HEK293 (cell line): ENCODE results near the gene KRT36.

Experiments used
- CTCF ChIA-PET: fragments of 350-600 bp; formaldehyde crosslinking; extraction: SDS; loops from one replicate; lab custom pipeline; 2021; ENCODE audit warnings: antibody characterized with exemption; lab: Yijun Ruan, JAX
- POLR2A ChIA-PET: fragments of 300-600 bp; formaldehyde crosslinking; extraction: SDS; loops from one replicate; lab custom pipeline; 2020; ENCODE audit warnings: antibody characterized with exemption, inconsistent platforms; lab: Yijun Ruan, JAX
- H3K27ac ChIP-seq: fragments of 200-500 bp; sonication (Bioruptor generic); 2 replicates; pipeline ENCODE4 v1.5.1; 2014; ENCODE audit warnings: low read depth, low read length, control low read depth, inconsistent platforms; ENCODE audit errors: extremely low read depth
- H3K36me3 ChIP-seq, 2 experiments: fragments of 200-500 bp in 1 of 2; sonication (Bioruptor generic) in 1 of 2; 1 replicate in 1 of 2; 2 replicates in 1 of 2; pipeline ENCODE4 v1.5.1; 2014 to 2017; ENCODE audit warnings: inconsistent platforms in 2 of 2, low read length in 2 of 2; ENCODE audit not compliant: control insufficient read depth in 2 of 2, insufficient read depth in 1 of 2
- H3K4me1 ChIP-seq: fragments of 200-500 bp; sonication (Bioruptor generic); 2 replicates; pipeline ENCODE4 v1.5.1; 2014; ENCODE audit warnings: mild to moderate bottlenecking, low read length, inconsistent platforms; ENCODE audit not compliant: control insufficient read depth, insufficient read depth
- H3K4me3 ChIP-seq: 2 replicates; pipeline ENCODE4 v1.5.1; 2011; ENCODE audit warnings: low read depth, mild to moderate bottlenecking, control low read depth, low read length, moderate library complexity
- H3K9me3 ChIP-seq: fragments of 200-500 bp; sonication (Bioruptor generic); 2 replicates; pipeline ENCODE4 v1.5.1; 2014; ENCODE audit warnings: low read depth, low read length, inconsistent platforms; ENCODE audit not compliant: control insufficient read depth, insufficient read depth
- KLF8 ChIP-seq: fragments of 450-650 bp; formaldehyde crosslinking; IDR thresholded peaks from 2 replicates; pipeline ENCODE4 v1.5.1; 2016; ENCODE audit warnings: missing biosample characterization, missing genetic modification characterization
- PRDM10 ChIP-seq: fragments of 450-650 bp; formaldehyde crosslinking; IDR thresholded peaks from 2 replicates; pipeline ENCODE4 v1.5.1; 2016; ENCODE audit warnings: missing biosample characterization, missing genetic modification characterization
- PRDM6 ChIP-seq: fragments of 450-650 bp; formaldehyde crosslinking; IDR thresholded peaks from 2 replicates; pipeline ENCODE4 v1.5.1; 2017; ENCODE audit warnings: missing biosample characterization, missing genetic modification characterization
- REPIN1 ChIP-seq: fragments of 450-650 bp; formaldehyde crosslinking; IDR thresholded peaks from 2 replicates; pipeline ENCODE4 v1.5.1; 2017; ENCODE audit warnings: missing biosample characterization, missing genetic modification characterization, low read depth
- ZBTB17 ChIP-seq: fragments of 450-650 bp; formaldehyde crosslinking; IDR thresholded peaks from 2 replicates; pipeline ENCODE4 v1.5.1; 2016; ENCODE audit warnings: missing biosample characterization, missing genetic modification characterization
- ZBTB6 ChIP-seq: fragments of 450-650 bp; formaldehyde crosslinking; IDR thresholded peaks from 2 replicates; pipeline ENCODE4 v1.5.1; 2017; ENCODE audit warnings: missing biosample characterization, missing genetic modification characterization
- ZNF169 ChIP-seq: fragments of 450-650 bp; formaldehyde crosslinking; IDR thresholded peaks from 2 replicates; pipeline ENCODE4 v1.5.1; 2016; ENCODE audit warnings: missing biosample characterization, missing genetic modification characterization
- ZNF223 ChIP-seq: fragments of 450-650 bp; formaldehyde crosslinking; IDR thresholded peaks from 2 replicates; pipeline ENCODE4 v1.5.1; 2016; ENCODE audit warnings: missing biosample characterization, missing genetic modification characterization
- ZNF23 ChIP-seq: fragments of 450-650 bp; formaldehyde crosslinking; IDR thresholded peaks from 2 replicates; pipeline ENCODE4 v1.5.1; 2016; ENCODE audit warnings: missing biosample characterization, missing genetic modification characterization, borderline replicate concordance
- ZNF26 ChIP-seq: fragments of 450-650 bp; formaldehyde crosslinking; IDR thresholded peaks from 2 replicates; pipeline ENCODE4 v1.5.1; 2016; ENCODE audit warnings: missing biosample characterization, missing genetic modification characterization
- ZNF561 ChIP-seq: fragments of 450-650 bp; IDR thresholded peaks from 2 replicates; pipeline ENCODE4 v1.5.1; 2018; ENCODE audit warnings: missing biosample characterization, missing genetic modification characterization, borderline replicate concordance
- ZNF596 ChIP-seq: fragments of 450-650 bp; IDR thresholded peaks from 2 replicates; pipeline ENCODE4 v1.5.0; 2018; ENCODE audit warnings: missing biosample characterization, mild to moderate bottlenecking, missing genetic modification characterization, moderate library complexity
- ZNF677 ChIP-seq: fragments of 450-650 bp; IDR thresholded peaks from 2 replicates; pipeline ENCODE4 v1.5.0; 2018; ENCODE audit warnings: missing biosample characterization, mild to moderate bottlenecking, missing genetic modification characterization, moderate library complexity
- ZNF707 ChIP-seq: fragments of 450-650 bp; formaldehyde crosslinking; IDR thresholded peaks from 2 replicates; pipeline ENCODE4 v1.5.1; 2016; ENCODE audit warnings: missing biosample characterization, missing genetic modification characterization

KRT36 gene

GRCh38 chr17:41537614-41537954 lies 47.9 kb upstream of the KRT36 start:
- no peak for TF ChIP-seq ZNF596 (tag by site-specific recombination)
- TF ChIP-seq PRDM10 (tag by site-specific recombination): 0 out of 2 replicates have a peak, but pooled peaks have one; percentile 31
- H3K4me3 ChIP-seq: no peak overlapping the region
- no peaks in the 10 kb centered on the region for H3K9me3 ChIP-seq
- ChIA-PET CTCF (interaction anchor here (0.6 to 9.3 kb wide), 3 partner anchors 12 to 112 kb away, joined by 3 to 113 read pairs (median 4); no protein-coding TSS in a partner anchor), POLR2A (no interaction called here)
- no peaks in the 10 kb centered on the region for H3K4me1 ChIP-seq
- H3K27ac ChIP-seq: no peak overlapping the region
- H3K36me3 ChIP-seq: no peaks in the 10 kb centered on the region

GRCh38 chr17:41536741-41537613 lies 47.3 kb upstream of the KRT36 start:
- H3K4me3 ChIP-seq: no peak overlapping the region
- H3K4me1 ChIP-seq: no peaks in the 10 kb centered on the region
- no peak overlapping the region for H3K27ac ChIP-seq
- ChIA-PET POLR2A (interaction anchor here (1.0 to 1.7 kb wide), 2 partner anchors 9 to 152 kb away, joined by 3 to 6 read pairs; partner anchors contain the start of genes EIF1 and KRT19), CTCF (interaction anchor here (0.6 to 9.3 kb wide), 5 partner anchors 10 to 126 kb away, joined by 3 to 113 read pairs (median 3); no protein-coding TSS in a partner anchor)
- no peaks in the 10 kb centered on the region for H3K9me3 ChIP-seq
- no peaks in the 10 kb centered on the region for H3K36me3 ChIP-seq
- TF ChIP-seq ZNF169 (tag by site-specific recombination) (no peak), ZNF707 (tag by site-specific recombination) (no peak), ZBTB17 (tag by site-specific recombination) (no peak), ZNF677 (tag by site-specific recombination) (no peak), ZNF561 (tag by site-specific recombination) (no peak), PRDM6 (tag by site-specific recombination) (no peak), ZNF23 (no peak), ZBTB6 (tag by site-specific recombination) (no peak), REPIN1 (no peak), ZNF223 (tag by site-specific recombination) (no peak), ZNF26 (no peak), KLF8 (tag by site-specific recombination) (no peak)
